IMR-90 (cell line): Measurements from ENCODE around the gene ERN1. TPM values are rescaled to one million over a fixed set of nuclear protein-coding genes. Genes with fewer than 3 reads are reported as not detected.

ENCODE experiments used
- ATAC-seq: fragments of 200-7000 bp; cut with Tn5 transposase; 2 replicates; pipeline ENCODE4 v1.9.1; 2020; ENCODE audit warnings: low read depth, mild to moderate bottlenecking, moderate library complexity
- BruUV-seq: library from RNA; stranded (reverse); fragments of 400-500 nt; replicated peaks from 2 replicates; lab custom pipeline; 2021; lab: Mats Ljungman, UMichigan
- CTCF ChIA-PET: fragments of 300-600 bp; formaldehyde crosslinking; extraction: SDS; loops from one replicate; lab custom pipeline; 2021; ENCODE audit warnings: antibody characterized with exemption; lab: Yijun Ruan, JAX
- POLR2A ChIA-PET: fragments of 300-600 bp; sonication (Branson Sonifier 250); formaldehyde crosslinking; loops from one replicate; lab custom pipeline; 2022; ENCODE audit warnings: antibody characterized with exemption; ENCODE audit not compliant: unreplicated experiment; lab: Charles Lee
- DNase-seq: peaks from one replicate; pipeline ENCODE4 v3.0.0; 2013
- H2AFZ ChIP-seq: replicated peaks from 2 replicates; pipeline ENCODE3; 2013; ENCODE audit warnings: low read length, mild to moderate bottlenecking; ENCODE audit not compliant: poor library complexity
- H2AK5ac ChIP-seq: 2 replicates; pipeline ENCODE4 v1.6.1; 2013; ENCODE audit warnings: low read depth, low read length, inconsistent platforms
- H2AK9ac ChIP-seq: replicated peaks from 2 replicates; pipeline ENCODE3; 2013; ENCODE audit warnings: mild to moderate bottlenecking, low read depth, low read length, moderate library complexity; ENCODE audit not compliant: poor library complexity
- H2BK120ac ChIP-seq: 2 replicates; pipeline ENCODE4 v1.6.1; 2013; ENCODE audit warnings: low read depth, low read length, inconsistent platforms
- H2BK15ac ChIP-seq: 3 replicates; pipeline ENCODE4 v1.6.1; 2013; ENCODE audit warnings: low read depth, low read length, inconsistent platforms
- H2BK20ac ChIP-seq: 2 replicates; pipeline ENCODE4 v1.6.1; 2013; ENCODE audit warnings: low read depth, mild to moderate bottlenecking, inconsistent platforms, low read length, moderate library complexity
- H2BK5ac ChIP-seq: 2 replicates; pipeline ENCODE4 v1.6.1; 2013; ENCODE audit warnings: mild to moderate bottlenecking, low read depth, low read length, inconsistent platforms; ENCODE audit not compliant: poor library complexity, severe bottlenecking
- H3K14ac ChIP-seq: replicated peaks from 2 replicates; pipeline ENCODE4 v1.6.1; 2013; ENCODE audit warnings: low read depth, low read length, inconsistent platforms
- H3K18ac ChIP-seq: 2 replicates; pipeline ENCODE4 v1.6.1; 2013; ENCODE audit warnings: low read depth, low read length, control low read depth
- H3K23ac ChIP-seq: 2 replicates; pipeline ENCODE4 v1.6.1; 2013; ENCODE audit warnings: low read depth, low read length, inconsistent platforms
- H3K27ac ChIP-seq: 2 replicates; pipeline ENCODE4 v1.5.1; 2013; ENCODE audit warnings: mild to moderate bottlenecking, control low read depth, low read length; ENCODE audit not compliant: insufficient read depth
- H3K27me3 ChIP-seq: 2 replicates; pipeline ENCODE4 v1.6.1; 2013; ENCODE audit warnings: low read length; ENCODE audit not compliant: control insufficient read depth, insufficient read depth
- H3K36me3 ChIP-seq: 2 replicates; pipeline ENCODE4 v1.6.1; 2013; ENCODE audit warnings: low read length, mixed read lengths; ENCODE audit not compliant: control insufficient read depth, insufficient read depth
- H3K4ac ChIP-seq: 2 replicates; pipeline ENCODE4 v1.6.1; 2013; ENCODE audit warnings: low read depth, low read length, inconsistent platforms
- H3K4me1 ChIP-seq: 2 replicates; pipeline ENCODE4 v1.6.1; 2013; ENCODE audit warnings: low read length, mixed read lengths; ENCODE audit not compliant: control insufficient read depth, insufficient read depth
- H3K4me2 ChIP-seq: 2 replicates; pipeline ENCODE4 v1.6.1; 2013; ENCODE audit warnings: low read depth, mild to moderate bottlenecking, control low read depth, low read length, moderate library complexity
- H3K4me3 ChIP-seq: 2 replicates; pipeline ENCODE4 v1.5.1; 2013; ENCODE audit warnings: low read depth, mild to moderate bottlenecking, control low read depth, low read length, moderate library complexity; ENCODE audit not compliant: insufficient read depth
- H3K56ac ChIP-seq: 2 replicates; pipeline ENCODE4 v1.6.1; 2013; ENCODE audit warnings: low read length, inconsistent platforms; ENCODE audit not compliant: insufficient read depth; ENCODE audit errors: extremely low read depth
- H3K79me1 ChIP-seq, 2 experiments: 2 replicates each; pipeline ENCODE4 v1.6.1; 2013; ENCODE audit warnings: low read length in 2 of 2, inconsistent platforms in 1 of 2, low read depth in 1 of 2
- H3K9ac ChIP-seq: 2 replicates; pipeline ENCODE4 v1.6.1; 2013; ENCODE audit warnings: low read depth, low read length, control low read depth
- H3K9me1 ChIP-seq: 2 replicates; pipeline ENCODE4 v1.6.1; 2013; ENCODE audit warnings: low read length, inconsistent platforms; ENCODE audit not compliant: insufficient read depth
- H3K9me3 ChIP-seq: 2 replicates; pipeline ENCODE4 v1.6.1; 2013; ENCODE audit warnings: low read length; ENCODE audit not compliant: control insufficient read depth, insufficient read depth
- H4K20me1 ChIP-seq: 2 replicates; pipeline ENCODE4 v1.6.1; 2013; ENCODE audit warnings: low read length, inconsistent platforms; ENCODE audit not compliant: insufficient read depth
- H4K5ac ChIP-seq: 2 replicates; pipeline ENCODE4 v1.6.1; 2013; ENCODE audit warnings: mild to moderate bottlenecking, low read depth, low read length, control low read depth
- H4K8ac ChIP-seq, 2 experiments: 2 replicates each; pipeline ENCODE4 v1.6.1; 2013; ENCODE audit warnings: low read depth in 2 of 2, low read length in 2 of 2, control low read depth in 1 of 2, inconsistent platforms in 1 of 2
- H4K91ac ChIP-seq: 2 replicates; pipeline ENCODE4 v1.6.1; 2013; ENCODE audit warnings: low read depth, low read length, inconsistent platforms; ENCODE audit not compliant: insufficient read depth
- RAD21 ChIP-seq: IDR thresholded peaks from 2 replicates; pipeline ENCODE4 v1.6.1; 2012; ENCODE audit warnings: low read length, improper control_type of control experiment
- SMC3 ChIP-seq: fragments of 150-350 bp; IDR thresholded peaks from 2 replicates; pipeline ENCODE4 v1.6.1; 2016; ENCODE audit warnings: low read depth, mild to moderate bottlenecking, antibody characterized with exemption, low read length, moderate library complexity
- WGBS, 2 experiments: methylation state at CpG; one replicate each; pipeline versions ENCODE4 v1.1.5 to v1.1.7; 2013; ENCODE audit warnings: missing lambda C conversion rate in 2 of 2; ENCODE audit not compliant: insufficient read length in 1 of 2; ENCODE audit errors: extremely low coverage in 2 of 2; 5-methylcytosine and 5-hydroxymethylcytosine counted together
- dilution Hi-C: fragments of 300-500 bp; cut with HindIII; formaldehyde crosslinking; loops from one replicate; pipeline ENCODE4 v1.14.3; 2018; ENCODE audit warnings: low sequenced_read_pairs; ENCODE audit not compliant: unreplicated experiment
- in situ Hi-C: fragments of 300-500 bp; cut with MboI; formaldehyde crosslinking; loops from 3 replicates; pipeline ENCODE4 v1.14.3; 2019; ENCODE audit warnings: low sequenced_read_pairs, inconsistent platforms, mixed read lengths
- intact Hi-C: fragments of 100-400 bp; cut with micrococcal nuclease; formaldehyde crosslinking; loops from 2 replicates; pipeline ENCODE4 v1.10.0; 2022
- polyA plus RNA-seq, 3 experiments: library from polyadenylated mRNA; depleted of rRNA; stranded (reverse); fragments of >200 nt; gene quantifications; 2 replicates each; pipeline ENCODE4 v1.2.3, GENCODE V29; 2012; ENCODE audit warnings: low replicate concordance in 1 of 3
- total RNA-seq: library from RNA; depleted of rRNA; stranded (reverse); fragments of >200 nt; gene quantifications from 2 replicates; pipeline ENCODE4 v1.2.3, GENCODE V29; 2012
- TF ChIP-seq, protein P1 (sequence below): conservative IDR thresholded peaks from 2 replicates; pipeline ENCODE4 v1.5.1; 2012; ENCODE audit warnings: mild to moderate bottlenecking, low read depth, low read length, improper control_type of control experiment

The ERN1 gene
- total and polyA plus RNA-seq, 2 of the 4 experiments (the other 2 are of a cell fraction): 2.7 to 4.1 TPM

DNA sequence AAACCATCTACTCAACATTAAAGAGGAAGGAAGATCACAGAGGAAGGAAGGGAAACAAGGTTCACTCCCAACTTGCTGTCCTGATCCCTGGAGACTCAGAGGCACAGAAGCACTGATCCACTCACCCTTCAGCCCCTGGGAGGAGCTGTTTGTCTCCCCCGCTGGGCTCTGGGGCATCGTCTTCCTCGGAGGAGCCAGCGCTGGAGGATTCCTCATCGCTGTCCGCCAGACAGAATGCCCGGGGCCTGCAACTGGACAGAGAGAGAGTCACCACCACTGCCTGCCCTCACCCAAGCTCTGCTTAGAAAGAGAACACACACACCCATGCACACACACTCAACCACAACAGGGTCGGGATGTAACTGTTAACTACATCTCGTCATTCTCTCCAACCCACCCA, 24.8 kb upstream of the ERN1 start:
- Histone ChIP-seq H3K9me1 (peaks cover 5% of the 10 kb centered on the region; the same call in 1 of the 2 replicates), H4K91ac (no peak overlapping the region), H3K79me1 (no peaks in the 10 kb centered on the region), H3K4me3 (no peak overlapping the region), H3K23ac (no peak overlapping the region), H2BK120ac (no peak overlapping the region), H4K20me1 (no peaks in the 10 kb centered on the region), H3K18ac (no peak overlapping the region), H2BK15ac (no peak overlapping the region), H3K9ac (no peak overlapping the region), H4K8ac (no peak overlapping the region), H3K4me2 (no peak overlapping the region), H2AFZ (no peak overlapping the region), H2AK5ac (no peak overlapping the region), H3K27me3 (no peaks in the 10 kb centered on the region), H2BK5ac (no peak overlapping the region), H2AK9ac (no peak overlapping the region), H3K27ac (no peak overlapping the region), H2BK20ac (no peak overlapping the region), H3K36me3 (0 out of 2 replicates have a peak, but pooled peaks cover 5% of the 10 kb centered on the region), H3K4ac (no peak overlapping the region), H4K5ac (no peak overlapping the region), H3K56ac (no peak overlapping the region), H3K14ac (no peak overlapping the region), H3K9me3 (no peaks in the 10 kb centered on the region), H3K4me1 (peaks cover 15% of the 10 kb centered on the region)
- ChIA-PET CTCF (no interaction called here), POLR2A (no interaction called here)
- peak; percentile 28; the same call in 1 of the 2 replicates for ATAC-seq
- no peak for DNase-seq
- peak; percentile 10; the same call in 1 of the 2 replicates for TF ChIP-seq RAD21
- TF ChIP-seq, protein P1, sequence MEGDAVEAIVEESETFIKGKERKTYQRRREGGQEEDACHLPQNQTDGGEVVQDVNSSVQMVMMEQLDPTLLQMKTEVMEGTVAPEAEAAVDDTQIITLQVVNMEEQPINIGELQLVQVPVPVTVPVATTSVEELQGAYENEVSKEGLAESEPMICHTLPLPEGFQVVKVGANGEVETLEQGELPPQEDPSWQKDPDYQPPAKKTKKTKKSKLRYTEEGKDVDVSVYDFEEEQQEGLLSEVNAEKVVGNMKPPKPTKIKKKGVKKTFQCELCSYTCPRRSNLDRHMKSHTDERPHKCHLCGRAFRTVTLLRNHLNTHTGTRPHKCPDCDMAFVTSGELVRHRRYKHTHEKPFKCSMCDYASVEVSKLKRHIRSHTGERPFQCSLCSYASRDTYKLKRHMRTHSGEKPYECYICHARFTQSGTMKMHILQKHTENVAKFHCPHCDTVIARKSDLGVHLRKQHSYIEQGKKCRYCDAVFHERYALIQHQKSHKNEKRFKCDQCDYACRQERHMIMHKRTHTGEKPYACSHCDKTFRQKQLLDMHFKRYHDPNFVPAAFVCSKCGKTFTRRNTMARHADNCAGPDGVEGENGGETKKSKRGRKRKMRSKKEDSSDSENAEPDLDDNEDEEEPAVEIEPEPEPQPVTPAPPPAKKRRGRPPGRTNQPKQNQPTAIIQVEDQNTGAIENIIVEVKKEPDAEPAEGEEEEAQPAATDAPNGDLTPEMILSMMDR: 0 out of 2 replicates have a peak, but pooled peaks have one; percentile 7
- TF ChIP-seq SMC3: no peak
- 100% methylated on average over 1 of the region's 9 CpGs; no CpG with 5 or more reads in 1 of the 2 experiments for WGBS, 2 experiments
- intact Hi-C loops (no loop called here), dilution Hi-C loops (no loop called here), in situ Hi-C loops (no loop called here)
- no TSS peak for BruUV-seq
